ENCODE data around the gene MYZAP. TPM values are rescaled to one million over a fixed set of nuclear protein-coding genes. Genes with fewer than 3 reads are reported as not detected.

Gene MYZAP
- total and polyA plus RNA-seq, 11 donors = 280 to 1,065 (median 610) TPM

DNA sequence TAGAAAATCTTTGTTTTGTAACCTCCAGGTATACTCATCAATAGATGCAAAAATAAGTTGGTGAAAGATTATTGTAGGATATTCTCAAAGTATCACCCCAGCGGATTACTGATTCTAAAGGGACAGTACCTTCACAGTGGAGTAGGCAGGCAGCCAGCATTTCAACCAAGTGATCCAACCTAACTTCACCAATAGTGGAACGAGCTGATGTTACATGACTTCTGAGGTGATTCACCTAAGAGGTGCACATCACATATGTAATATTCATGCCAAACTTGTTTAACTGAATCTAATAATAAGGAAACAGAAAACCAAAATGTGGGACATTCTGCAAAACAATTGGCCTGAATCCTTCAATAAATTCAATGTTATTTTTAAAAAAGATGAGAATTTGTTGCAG lies 14.3 kb downstream of the MYZAP start:
- intact Hi-C loops (cut with DNase I) = no loop called here
- H3K36me3 ChIP-seq = peaks cover 0 to 27% (median 0%) of the 10 kb centered on the region in 9 donors
- H3K9me3 ChIP-seq = no peaks in the 10 kb centered on the region
- H3K27ac ChIP-seq = peak overlapping the region in 11 of 12 donors; percentile 10 to 96 (median 89)
- no peak overlapping the region for H3K4me3 ChIP-seq
- TF ChIP-seq, protein P1, sequence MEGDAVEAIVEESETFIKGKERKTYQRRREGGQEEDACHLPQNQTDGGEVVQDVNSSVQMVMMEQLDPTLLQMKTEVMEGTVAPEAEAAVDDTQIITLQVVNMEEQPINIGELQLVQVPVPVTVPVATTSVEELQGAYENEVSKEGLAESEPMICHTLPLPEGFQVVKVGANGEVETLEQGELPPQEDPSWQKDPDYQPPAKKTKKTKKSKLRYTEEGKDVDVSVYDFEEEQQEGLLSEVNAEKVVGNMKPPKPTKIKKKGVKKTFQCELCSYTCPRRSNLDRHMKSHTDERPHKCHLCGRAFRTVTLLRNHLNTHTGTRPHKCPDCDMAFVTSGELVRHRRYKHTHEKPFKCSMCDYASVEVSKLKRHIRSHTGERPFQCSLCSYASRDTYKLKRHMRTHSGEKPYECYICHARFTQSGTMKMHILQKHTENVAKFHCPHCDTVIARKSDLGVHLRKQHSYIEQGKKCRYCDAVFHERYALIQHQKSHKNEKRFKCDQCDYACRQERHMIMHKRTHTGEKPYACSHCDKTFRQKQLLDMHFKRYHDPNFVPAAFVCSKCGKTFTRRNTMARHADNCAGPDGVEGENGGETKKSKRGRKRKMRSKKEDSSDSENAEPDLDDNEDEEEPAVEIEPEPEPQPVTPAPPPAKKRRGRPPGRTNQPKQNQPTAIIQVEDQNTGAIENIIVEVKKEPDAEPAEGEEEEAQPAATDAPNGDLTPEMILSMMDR (IDR thresholded peaks at IDR 0.05) = no peak
- TF ChIP-seq POLR2A (IDR thresholded peaks at IDR 0.05) = no peak
- no peaks in the 10 kb centered on the region for H3K27me3 ChIP-seq
- DNase-seq = no peak
- 58 to 68% (median 63%) methylated on average over 2 of the region's 2 CpGs for WGBS, 4 donors
- ATAC-seq = no peak
- peaks cover 0 to 90% (median 26%) of the 10 kb centered on the region in 12 donors for H3K4me1 ChIP-seq

DNA sequence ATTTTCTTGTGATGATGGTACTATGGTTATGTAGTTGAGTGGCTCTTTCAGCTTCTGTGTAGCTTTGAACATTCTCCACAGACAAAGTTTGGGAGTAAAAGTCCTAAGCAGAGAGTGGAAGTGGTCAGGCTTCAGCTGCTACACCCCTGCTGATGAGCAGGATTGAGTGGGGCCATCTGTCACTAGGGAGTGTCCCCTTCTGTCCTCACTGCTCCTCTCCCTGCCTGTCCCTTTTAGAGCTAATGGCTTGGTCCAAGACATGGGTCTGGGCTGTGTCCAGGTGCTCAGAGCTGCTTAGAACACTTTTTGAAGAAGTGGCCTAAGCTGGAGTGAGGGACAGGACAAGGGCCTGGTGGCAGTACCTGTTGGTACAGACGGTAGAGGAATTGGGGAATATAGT lies 15.1 kb downstream of the MYZAP start:
- Histone ChIP-seq H3K27ac (peak overlapping the region; percentile 18 to 96 (median 79)), H3K4me1 (peaks cover 0 to 90% (median 24%) of the 10 kb centered on the region in 12 donors), H3K9me3 (no peaks in the 10 kb centered on the region), H3K4me3 (no peak overlapping the region), H3K36me3 (peaks cover 0 to 27% (median 0%) of the 10 kb centered on the region in 9 donors), H3K27me3 (no peaks in the 10 kb centered on the region)
- ATAC-seq (no peak), DNase-seq (no peak)
- WGBS, 4 donors = 48 to 64% (median 59%) methylated on average over 1 of the region's 1 CpG
- TF ChIP-seq, protein P1 (IDR thresholded peaks at IDR 0.05) = no peak
- no peak for TF ChIP-seq POLR2A (IDR thresholded peaks at IDR 0.05)
- intact Hi-C loops (cut with DNase I) = loop anchor here in 1 of 10 donors (1.0 kb wide), 1 partner anchor 11 kb away; no protein-coding TSS in a partner anchor

DNA sequence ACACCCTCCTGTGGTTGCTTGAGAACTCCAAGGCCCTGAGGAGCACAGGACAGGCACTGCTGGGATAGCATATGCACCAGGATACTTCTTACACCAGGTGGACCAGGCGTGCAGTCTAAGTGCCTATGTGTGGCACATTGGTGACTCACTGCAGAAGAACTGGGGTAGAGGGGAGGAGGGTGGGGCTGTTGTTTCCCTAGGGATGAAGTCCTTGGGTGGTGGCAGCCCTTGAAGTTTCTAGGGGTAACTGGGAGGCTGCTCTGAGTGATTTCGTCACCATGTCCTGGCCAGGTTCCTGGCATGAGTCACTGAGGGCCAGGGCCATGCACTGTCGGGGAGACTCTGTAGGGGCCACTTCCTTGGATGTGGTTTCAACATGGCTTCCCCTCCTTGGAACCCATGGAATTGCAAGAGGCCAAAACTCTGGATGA lies 15.9 kb downstream of the MYZAP start:
- Histone ChIP-seq H3K4me3 (no peak overlapping the region), H3K27me3 (no peaks in the 10 kb centered on the region), H3K9me3 (no peaks in the 10 kb centered on the region), H3K27ac (peak overlapping the region; percentile 18 to 96 (median 79)), H3K36me3 (peaks cover 0 to 27% (median 0%) of the 10 kb centered on the region in 9 donors), H3K4me1 (peaks cover 0 to 94% (median 29%) of the 10 kb centered on the region in 12 donors)
- intact Hi-C loops (cut with DNase I) = loop anchor here in 1 of 10 donors (1.0 kb wide), 1 partner anchor 11 kb away; no protein-coding TSS in a partner anchor
- peak in 3 of 5 donors; percentile 57 to 90 (median 64) for DNase-seq
- peak; percentile 5 to 78 (median 64) for ATAC-seq
- 49 to 76% (median 56%) methylated on average over 3 of the region's 3 CpGs for WGBS, 4 donors
- TF ChIP-seq POLR2A (IDR thresholded peaks at IDR 0.05) = no peak
- TF ChIP-seq, protein P1 (IDR thresholded peaks at IDR 0.05) = no peak

DNA sequence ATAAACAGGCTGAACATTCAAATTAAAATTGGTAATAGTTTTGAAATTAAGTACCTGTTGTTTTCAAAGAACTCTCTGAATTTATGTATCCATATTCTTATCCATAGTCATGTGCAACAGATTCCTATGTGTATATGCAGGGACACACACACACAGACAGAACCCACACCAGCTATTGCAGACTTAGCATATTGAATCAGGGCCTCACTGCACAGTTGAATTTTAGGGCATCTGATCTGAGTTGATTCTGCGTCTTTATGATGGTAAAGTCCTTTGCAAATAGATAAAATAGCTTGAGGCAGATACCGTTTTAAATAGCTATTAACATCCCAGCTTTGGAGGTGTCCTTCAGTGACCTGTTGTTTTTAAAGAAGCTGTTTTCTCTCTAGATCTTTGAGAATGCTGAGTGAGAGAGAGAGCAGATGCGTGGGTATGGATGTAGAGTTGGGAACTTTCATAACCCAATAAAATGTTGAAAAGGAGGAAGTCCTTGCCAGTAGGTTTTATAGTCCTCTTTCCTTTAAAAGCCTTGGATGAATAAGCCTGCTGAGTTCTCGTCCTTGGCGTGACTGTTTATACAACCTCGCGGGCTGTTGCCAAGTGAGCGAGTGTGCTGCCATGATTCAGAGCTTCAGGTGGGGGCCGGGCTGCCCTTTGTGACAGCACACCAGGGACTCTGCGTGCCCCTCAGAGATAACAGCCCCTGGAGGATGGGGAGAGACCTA lies 18.3 kb downstream of the MYZAP start:
- Histone ChIP-seq H3K4me1 (peaks cover 3 to 82% (median 34%) of the 10 kb centered on the region in 12 donors), H3K4me3 (no peak overlapping the region), H3K9me3 (no peaks in the 10 kb centered on the region), H3K36me3 (peaks cover 0 to 27% (median 0%) of the 10 kb centered on the region in 9 donors), H3K27me3 (no peaks in the 10 kb centered on the region), H3K27ac (peak overlapping the region; percentile 69 to 96 (median 82))
- intact Hi-C loops (cut with DNase I) = loop anchor here in 4 of 10 donors (2.0 to 10.0 kb wide), 3 partner anchors 45 to 49 kb away; no protein-coding TSS in a partner anchor
- DNase-seq (peak; percentile 72 to 91 (median 82)), ATAC-seq (peak; percentile 85 to 86 (median 86))
- WGBS, 4 donors = 44 to 54% (median 49%) methylated on average over 10 of the region's 10 CpGs
- peak in 1 of 2 donors; percentile 26 for TF ChIP-seq POLR2A (IDR thresholded peaks at IDR 0.05)
- TF ChIP-seq, protein P1 (IDR thresholded peaks at IDR 0.05) = no peak

Measured in heart left ventricle (tissue), 16 donors.